ENCODE measurements around the gene ALX4.

The ALX4 gene

GRCh38 chr11:44266056-44266780, 43.7 kb downstream of the ALX4 start:
- no peak for DNase-seq

- no peak for DNase-seq
Observed at GRCh38 chr11:44264761-44265160, 45.2 kb downstream of the ALX4 start.

- DNase-seq, result no peak
Observed at GRCh38 chr11:44264438-44264749, 45.5 kb downstream of the ALX4 start.

- no peak for DNase-seq
Observed at GRCh38 chr11:44263738-44264437, 46.1 kb downstream of the ALX4 start.

GRCh38 chr11:44261800-44262591, 47.9 kb downstream of the ALX4 start:
- no peak for DNase-seq

GRCh38 chr11:44260081-44260480, 49.9 kb downstream of the ALX4 start:
- DNase-seq, result no peak

GRCh38 chr11:44258839-44259420, 51.0 kb downstream of the ALX4 start:
- DNase-seq, result no peak

GRCh38 chr11:44258190-44258489, 51.8 kb downstream of the ALX4 start:
- no peak for DNase-seq

- DNase-seq, result no peak
Observed at GRCh38 chr11:44257338-44258189, 52.4 kb downstream of the ALX4 start.

GRCh38 chr11:44256673-44257291, 53.2 kb downstream of the ALX4 start:
- DNase-seq, result no peak

GRCh38 chr11:44255406-44256071, 54.4 kb downstream of the ALX4 start:
- DNase-seq, result no peak

- DNase-seq, result no peak
Observed at GRCh38 chr11:44252999-44253602, 56.8 kb downstream of the ALX4 start.

- DNase-seq, result no peak
Observed at GRCh38 chr11:44250421-44250820, 59.5 kb downstream of the ALX4 start.

GRCh38 chr11:44248109-44248508, 61.8 kb downstream of the ALX4 start:
- no peak for DNase-seq

- DNase-seq, result no peak
Observed at GRCh38 chr11:44247508-44247907, 62.4 kb downstream of the ALX4 start.

- no peak for DNase-seq
Observed at GRCh38 chr11:44246726-44247125, 63.2 kb downstream of the ALX4 start.

- DNase-seq, result no peak
Observed at GRCh38 chr11:44244639-44245310, 65.2 kb downstream of the ALX4 start.

- no peak for DNase-seq
Observed at GRCh38 chr11:44243595-44244343, 66.2 kb downstream of the ALX4 start.

- no peak for DNase-seq
Observed at GRCh38 chr11:44243086-44243485, 66.9 kb downstream of the ALX4 start.

GRCh38 chr11:44241851-44242250, 68.1 kb downstream of the ALX4 start:
- no peak for DNase-seq
